ENCODE measurements around the gene RABGEF1. TPM values are rescaled to one million over a fixed set of nuclear protein-coding genes. Genes with fewer than 3 reads are reported as not detected.
A peak's percentile ranks its signal among the peaks of the same experiment; 100 is the strongest.
"Not testable (repeated sequence)": the region's sequence is repeated elsewhere in the genome, so short reads cannot be mapped to it uniquely, and the experiment has no call there.

Gene RABGEF1
- total and polyA plus RNA-seq, 9 donors, result 15.9 to 22.8 (median 18.5) TPM

- Histone ChIP-seq H3K4me3 (ENCODE audit: low read length) (peak overlapping the region; percentile 90), H3K36me3 (ENCODE audit: control insufficient read depth, insufficient read depth, low read length) (no peaks in the 10 kb centered on the region), H3K9me3 (replicated peaks; ENCODE audit: control insufficient read depth, low read depth, low read length) (no peaks in the 10 kb centered on the region), H3K4me1 (ENCODE audit: control insufficient read depth, insufficient read depth, low read length) (peaks cover 6% of the 10 kb centered on the region), H3K27me3 (ENCODE audit: control insufficient read depth, insufficient read depth, low read length) (no peaks in the 10 kb centered on the region), H3K27ac (ENCODE audit: low read length) (peak overlapping the region; percentile 98)
- DNase-seq, result peak; percentile 99
- under 1% methylated on average over 54 of the region's 61 CpGs for WGBS (ENCODE audit: insufficient coverage)
Measured at GRCh38 chr7:66844552-66845378, 104.2 kb downstream of the RABGEF1 start.

GRCh38 chr7:66845379-66846095, 105.0 kb downstream of the RABGEF1 start:
- H3K36me3 ChIP-seq (ENCODE audit: control insufficient read depth, insufficient read depth, low read length), result no peaks in the 10 kb centered on the region
- peak overlapping the region; percentile 98 for H3K27ac ChIP-seq (ENCODE audit: low read length)
- 63% methylated on average over 17 of the region's 19 CpGs for WGBS (ENCODE audit: insufficient coverage)
- H3K27me3 ChIP-seq (ENCODE audit: control insufficient read depth, insufficient read depth, low read length), result no peaks in the 10 kb centered on the region
- peaks cover 6% of the 10 kb centered on the region for H3K4me1 ChIP-seq (ENCODE audit: control insufficient read depth, insufficient read depth, low read length)
- peak overlapping the region; percentile 90 for H3K4me3 ChIP-seq (ENCODE audit: low read length)
- no peaks in the 10 kb centered on the region for H3K9me3 ChIP-seq (replicated peaks; ENCODE audit: control insufficient read depth, low read depth, low read length)
- DNase-seq, result peak; percentile 16

GRCh38 chr7:66846096-66846445, 105.5 kb downstream of the RABGEF1 start:
- WGBS (ENCODE audit: insufficient coverage), result 85% methylated on average over 3 of the region's 4 CpGs
- not testable (repeated sequence) for DNase-seq; H3K36me3 ChIP-seq (ENCODE audit: control insufficient read depth, insufficient read depth, low read length); H3K4me1 ChIP-seq (ENCODE audit: control insufficient read depth, insufficient read depth, low read length); H3K4me3 ChIP-seq (ENCODE audit: low read length); H3K27me3 ChIP-seq (ENCODE audit: control insufficient read depth, insufficient read depth, low read length); H3K9me3 ChIP-seq (replicated peaks; ENCODE audit: control insufficient read depth, low read depth, low read length); H3K27ac ChIP-seq (ENCODE audit: low read length)

GRCh38 chr7:66847523-66847855, 107.0 kb downstream of the RABGEF1 start:
- not testable (repeated sequence) for H3K27me3 ChIP-seq (ENCODE audit: control insufficient read depth, insufficient read depth, low read length); H3K27ac ChIP-seq (ENCODE audit: low read length); H3K36me3 ChIP-seq (ENCODE audit: control insufficient read depth, insufficient read depth, low read length); H3K4me3 ChIP-seq (ENCODE audit: low read length); H3K4me1 ChIP-seq (ENCODE audit: control insufficient read depth, insufficient read depth, low read length); DNase-seq; H3K9me3 ChIP-seq (replicated peaks; ENCODE audit: control insufficient read depth, low read depth, low read length)
- no CpG with 5 or more reads among the region's 2 CpGs for WGBS (ENCODE audit: insufficient coverage)

- WGBS (ENCODE audit: insufficient coverage), result 81% methylated on average over 2 of the region's 9 CpGs
- Histone ChIP-seq H3K36me3 (ENCODE audit: control insufficient read depth, insufficient read depth, low read length) (no peaks in the 10 kb centered on the region), H3K9me3 (replicated peaks; ENCODE audit: control insufficient read depth, low read depth, low read length) (no peaks in the 10 kb centered on the region), H3K4me1 (ENCODE audit: control insufficient read depth, insufficient read depth, low read length) (peaks cover 6% of the 10 kb centered on the region), H3K27ac (ENCODE audit: low read length) (no peak overlapping the region), H3K27me3 (ENCODE audit: control insufficient read depth, insufficient read depth, low read length) (no peaks in the 10 kb centered on the region), H3K4me3 (ENCODE audit: low read length) (no peak overlapping the region)
- no peak for DNase-seq
Measured at GRCh38 chr7:66847879-66848790, 107.6 kb downstream of the RABGEF1 start.

GRCh38 chr7:66859339-66859738, 118.8 kb downstream of the RABGEF1 start:
- H3K4me3 ChIP-seq (ENCODE audit: low read length), result no peak overlapping the region
- 75% methylated on average over 1 of the region's 1 CpG for WGBS (ENCODE audit: insufficient coverage)
- H3K27me3 ChIP-seq (ENCODE audit: control insufficient read depth, insufficient read depth, low read length), result no peaks in the 10 kb centered on the region
- H3K9me3 ChIP-seq (replicated peaks; ENCODE audit: control insufficient read depth, low read depth, low read length), result no peaks in the 10 kb centered on the region
- no peak overlapping the region for H3K27ac ChIP-seq (ENCODE audit: low read length)
- no peaks in the 10 kb centered on the region for H3K4me1 ChIP-seq (ENCODE audit: control insufficient read depth, insufficient read depth, low read length)
- H3K36me3 ChIP-seq (ENCODE audit: control insufficient read depth, insufficient read depth, low read length), result peaks cover 10% of the 10 kb centered on the region
- no peak for DNase-seq

GRCh38 chr7:66859794-66860645, 119.5 kb downstream of the RABGEF1 start:
- Histone ChIP-seq H3K9me3 (replicated peaks; ENCODE audit: control insufficient read depth, low read depth, low read length) (no peaks in the 10 kb centered on the region), H3K27ac (ENCODE audit: low read length) (no peak overlapping the region), H3K27me3 (ENCODE audit: control insufficient read depth, insufficient read depth, low read length) (no peaks in the 10 kb centered on the region), H3K4me1 (ENCODE audit: control insufficient read depth, insufficient read depth, low read length) (no peaks in the 10 kb centered on the region), H3K36me3 (ENCODE audit: control insufficient read depth, insufficient read depth, low read length) (peaks cover 10% of the 10 kb centered on the region), H3K4me3 (ENCODE audit: low read length) (no peak overlapping the region)
- no peak for DNase-seq
- WGBS (ENCODE audit: insufficient coverage), result 86% methylated on average over 4 of the region's 10 CpGs

- no peaks in the 10 kb centered on the region for H3K9me3 ChIP-seq (replicated peaks; ENCODE audit: control insufficient read depth, low read depth, low read length)
- H3K36me3 ChIP-seq (ENCODE audit: control insufficient read depth, insufficient read depth, low read length), result peaks cover 10% of the 10 kb centered on the region
- no peaks in the 10 kb centered on the region for H3K27me3 ChIP-seq (ENCODE audit: control insufficient read depth, insufficient read depth, low read length)
- H3K4me1 ChIP-seq (ENCODE audit: control insufficient read depth, insufficient read depth, low read length), result no peaks in the 10 kb centered on the region
- no peak for DNase-seq
- no peak overlapping the region for H3K4me3 ChIP-seq (ENCODE audit: low read length)
- no CpG with 5 or more reads among the region's 3 CpGs for WGBS (ENCODE audit: insufficient coverage)
- no peak overlapping the region for H3K27ac ChIP-seq (ENCODE audit: low read length)
Measured at GRCh38 chr7:66860767-66861166, 120.2 kb downstream of the RABGEF1 start.

Measured in muscle of leg (tissue), 11 donors.